HG02763 (cell line): ENCODE measurements around the gene OR2K2.
"Not testable (repeated sequence)": the region's sequence is repeated elsewhere in the genome, so short reads cannot be mapped to it uniquely, and the experiment has no call there.

Experiments used
- ATAC-seq: cut with Tn5 transposase; IDR thresholded peaks from one replicate; pipeline ENCODE4 v1.9.1; 2021; ENCODE audit warnings: mild to moderate bottlenecking, moderate library complexity; ENCODE audit not compliant: unreplicated experiment

Gene OR2K2

DNA sequence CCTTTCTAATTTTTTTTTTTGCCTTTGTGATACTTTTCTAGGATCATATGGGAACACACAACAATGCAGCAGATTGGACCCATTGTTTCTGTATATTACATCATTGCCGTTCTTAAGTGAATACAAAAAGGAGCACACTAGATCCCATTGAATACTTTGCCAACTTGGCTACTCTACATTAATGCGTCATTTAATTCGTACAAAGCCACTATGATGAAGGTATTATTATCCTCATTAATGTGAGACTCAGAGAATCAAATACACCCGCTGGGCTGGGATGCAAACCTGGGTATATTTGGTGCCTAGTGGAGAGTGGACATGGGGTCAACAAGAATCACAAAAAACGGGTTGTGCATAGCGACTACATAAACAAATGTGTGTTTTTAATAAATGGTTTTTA lies 31.9 kb downstream of the OR2K2 start:
- ATAC-seq, result no peak

DNA sequence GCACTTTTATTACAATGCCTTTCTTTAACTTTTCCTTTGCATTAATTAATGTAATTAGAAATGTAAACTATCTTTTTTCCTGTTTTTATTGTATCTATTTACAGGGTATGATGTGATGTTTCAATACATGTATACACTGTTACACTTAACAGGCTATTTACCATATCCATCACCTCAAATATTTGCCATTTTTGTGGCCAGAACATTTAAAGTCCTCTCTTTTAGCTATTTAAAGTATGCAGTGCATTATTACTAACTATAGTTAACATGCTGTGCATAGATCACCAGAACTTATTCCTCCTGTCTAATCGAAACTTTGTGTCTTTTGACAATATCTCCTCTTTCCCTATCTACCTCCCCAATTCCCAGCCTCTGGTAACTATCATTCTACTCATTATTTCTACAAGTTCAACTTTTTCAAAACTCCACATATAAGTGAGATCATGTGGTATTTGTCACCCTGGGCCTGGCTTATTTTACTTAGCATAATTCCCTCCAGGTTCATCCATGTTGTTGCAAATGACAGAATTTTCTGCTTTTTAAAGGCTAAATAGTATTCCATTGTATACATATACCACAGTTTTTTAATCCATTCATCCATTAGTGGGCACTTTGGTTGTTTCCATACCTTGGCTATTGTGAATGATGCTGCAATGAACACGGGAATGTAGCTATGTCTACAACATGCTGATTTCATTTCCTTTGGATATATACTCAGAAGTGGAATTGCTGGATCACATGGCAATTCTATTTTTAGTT lies 32.8 kb downstream of the OR2K2 start:
- ATAC-seq, result no peak

DNA sequence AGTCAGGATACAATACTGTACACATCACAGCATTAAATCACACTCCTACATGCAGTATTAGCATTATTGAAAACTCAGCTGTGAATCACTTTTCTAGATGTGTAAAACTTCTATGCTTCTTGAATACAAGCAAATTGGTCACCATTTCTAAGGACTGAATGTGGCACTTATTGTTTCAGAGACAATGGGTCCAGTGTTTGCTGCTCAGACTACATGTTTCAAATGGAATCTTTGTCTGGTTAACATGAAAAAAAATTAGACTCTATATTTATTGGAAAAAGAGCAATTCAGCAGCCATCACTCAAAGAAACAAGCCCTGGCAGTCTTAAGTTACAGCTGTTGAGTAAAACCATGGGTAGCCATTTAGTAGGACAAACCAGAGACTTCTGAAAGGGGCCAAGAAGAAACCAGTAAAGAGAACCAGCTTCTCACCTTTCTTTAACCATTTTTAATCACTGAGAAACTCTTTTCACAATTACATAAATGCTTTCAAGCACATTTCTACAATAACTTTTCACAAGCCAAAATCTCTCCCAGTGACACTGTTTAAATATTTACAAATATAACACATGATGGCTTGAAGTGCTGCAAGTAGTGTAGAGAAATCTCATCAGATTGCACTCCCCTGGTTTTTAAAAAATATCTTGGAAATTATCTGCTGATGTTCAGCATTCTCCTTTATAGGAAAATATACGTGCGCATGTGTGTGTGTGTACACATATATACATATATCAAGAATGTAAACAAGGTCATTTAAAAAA lies 35.2 kb downstream of the OR2K2 start:
- ATAC-seq, result no peak

DNA sequence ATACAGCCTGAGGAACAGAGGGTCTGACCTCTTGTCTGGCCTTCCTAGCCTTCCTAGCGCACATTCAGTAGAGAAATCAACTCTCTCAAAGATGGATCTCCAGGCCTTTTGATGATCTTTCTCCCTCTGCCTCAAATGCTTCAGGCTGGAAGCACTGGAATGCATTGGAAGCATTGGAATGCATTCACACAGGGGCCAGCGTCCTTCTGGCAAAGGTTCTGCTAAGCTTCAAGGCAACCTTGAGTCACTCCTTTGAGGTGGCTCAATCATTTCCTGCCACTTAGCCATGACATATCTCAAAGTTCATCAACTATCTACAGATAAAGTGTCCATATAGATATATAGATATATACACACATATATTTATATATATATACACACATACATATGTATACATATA lies 42.9 kb downstream of the OR2K2 start:
- ATAC-seq, result no peak

DNA sequence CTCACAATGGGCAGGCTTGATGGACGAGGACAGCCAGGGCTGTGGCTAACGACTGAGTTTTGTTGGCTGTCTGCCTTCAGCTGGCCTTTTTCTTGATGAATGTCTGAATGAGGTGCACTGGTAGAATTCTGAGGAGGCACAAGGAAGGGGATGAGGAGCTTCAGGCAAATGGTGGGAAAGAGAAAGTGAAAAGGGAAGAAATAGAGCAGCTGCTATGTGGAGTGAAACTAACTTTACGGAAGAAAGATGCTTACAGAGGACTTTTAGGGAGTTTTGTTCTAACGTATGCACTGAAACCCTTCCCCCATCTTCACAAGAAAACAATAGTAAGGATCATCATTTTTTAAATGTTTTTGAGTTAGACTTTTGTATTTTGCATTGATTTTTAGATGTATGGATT lies 45.3 kb downstream of the OR2K2 start:
- no peak for ATAC-seq

DNA sequence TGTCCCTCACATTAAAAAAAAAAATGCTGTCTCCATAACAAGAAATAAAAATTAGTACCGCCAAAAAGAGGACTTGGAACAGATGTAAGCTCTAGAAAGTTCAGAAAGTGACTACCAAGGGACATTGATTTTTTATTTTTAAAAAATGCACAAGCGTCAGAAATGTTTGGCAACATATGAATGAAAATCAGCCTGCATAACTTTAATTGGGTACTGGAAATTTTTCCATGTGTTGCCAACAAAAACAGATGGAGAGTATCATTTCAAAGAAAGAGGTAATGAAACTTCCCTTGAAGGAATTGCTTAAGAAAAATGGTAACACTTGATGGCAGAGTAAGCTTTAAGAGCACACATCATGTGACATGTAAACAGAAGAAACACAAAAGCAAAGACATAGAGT lies 47.2 kb downstream of the OR2K2 start:
- ATAC-seq, result no peak

DNA sequence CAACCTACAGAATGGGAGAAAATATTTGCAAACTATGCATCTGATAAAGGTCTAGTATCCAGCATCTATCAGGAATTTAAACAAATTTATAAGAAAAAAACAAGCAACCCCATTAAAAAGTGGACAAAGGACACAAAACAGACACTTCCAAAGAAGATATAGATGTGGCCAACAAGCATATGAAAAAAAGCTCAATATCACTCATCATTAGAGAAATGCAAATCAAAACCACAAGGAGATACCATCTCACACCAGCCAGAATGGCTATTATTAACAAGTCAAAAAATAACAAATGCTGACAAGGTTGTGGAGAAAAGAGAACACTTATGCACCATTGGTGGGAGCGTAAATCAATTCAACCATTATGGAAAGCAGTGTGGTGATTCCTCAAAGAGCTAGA lies 49.2 kb downstream of the OR2K2 start:
- not testable (repeated sequence) for ATAC-seq
